WTC11 (cell line): ENCODE measurements around the gene IL2RA.

ENCODE experiments used
- ATF6 ChIP-seq: sonication (generic); formaldehyde crosslinking; IDR thresholded peaks from 2 replicates; pipeline ENCODE4 v1.8.1; 2023; ENCODE audit warnings: mild to moderate bottlenecking, missing genetic modification reagents
- CTCF ChIP-seq: fragments of 200-600 bp; IDR thresholded peaks from 2 replicates; pipeline ENCODE4 v1.8.0; 2022; ENCODE audit warnings: antibody characterized with exemption
- E2F5 ChIP-seq: sonication (generic); formaldehyde crosslinking; IDR thresholded peaks from 2 replicates; pipeline ENCODE4 v1.8.1; 2022; ENCODE audit warnings: mild to moderate bottlenecking, moderate library complexity, missing genetic modification reagents
- JUN ChIP-seq: sonication (generic); formaldehyde crosslinking; IDR thresholded peaks from 2 replicates; pipeline ENCODE4 v1.8.0; 2023; ENCODE audit warnings: mild to moderate bottlenecking, missing genetic modification reagents
- USF2 ChIP-seq: sonication (generic); formaldehyde crosslinking; IDR thresholded peaks from 2 replicates; pipeline ENCODE4 v1.8.1; 2023; ENCODE audit warnings: mild to moderate bottlenecking, missing genetic modification reagents, moderate library complexity

- TF ChIP-seq ATF6 (CRISPR knock-in tag) (no peak), CTCF (no peak), E2F5 (CRISPR knock-in tag) (no peak), JUN (CRISPR knock-in tag) (no peak), USF2 (no peak)
Measured at GRCh38 chr10:5973069-5973468, 89.1 kb downstream of the IL2RA start.
